Small intestine (tissue), 7 donors: ENCODE data around the gene EXOSC7. TPM values are rescaled to one million over a fixed set of nuclear protein-coding genes. Genes with fewer than 3 reads are reported as not detected.

ENCODE experiments used
- DNase-seq, 2 donors: peaks; one replicate each; pipeline versions ENCODE4 v3.0.0 to v3.0.0-alpha.2; 2013
- FAIRE-seq: peaks from 2 replicates; lab custom pipeline; 2012; peaks lifted over from hg19 to GRCh38; lab: Jason Lieb, UNC
- H3K27ac ChIP-seq, 3 donors: one replicate each; pipeline ENCODE4 v1.5.1; 2013; ENCODE audit warnings: low read length in 2 of 3, mild to moderate bottlenecking in 2 of 3, control low read depth in 1 of 3, inconsistent platforms in 1 of 3, low read depth in 1 of 3, moderate library complexity in 1 of 3
- H3K27me3 ChIP-seq, 3 donors: one replicate each; pipeline ENCODE4 v1.6.1; 2013; ENCODE audit warnings: low read length in 3 of 3, inconsistent platforms in 1 of 3; ENCODE audit not compliant: control insufficient read depth in 3 of 3, insufficient read depth in 3 of 3
- H3K36me3 ChIP-seq, 3 donors: one replicate each; pipeline ENCODE4 v1.6.1; 2013; ENCODE audit warnings: low read length in 3 of 3, inconsistent platforms in 1 of 3, low read depth in 1 of 3, mild to moderate bottlenecking in 1 of 3, moderate library complexity in 1 of 3; ENCODE audit not compliant: control insufficient read depth in 3 of 3, insufficient read depth in 2 of 3
- H3K4me1 ChIP-seq, 3 donors: one replicate each; pipeline ENCODE4 v1.6.1; 2013; ENCODE audit warnings: low read length in 2 of 3, inconsistent platforms in 1 of 3, low read depth in 1 of 3, mild to moderate bottlenecking in 1 of 3, moderate library complexity in 1 of 3; ENCODE audit not compliant: control insufficient read depth in 3 of 3, insufficient read depth in 2 of 3
- H3K4me3 ChIP-seq, 3 donors: one replicate each; pipeline ENCODE4 v1.5.1; 2013; ENCODE audit warnings: low read length in 3 of 3, control low read depth in 1 of 3, inconsistent platforms in 1 of 3, low read depth in 1 of 3, mild to moderate bottlenecking in 1 of 3, moderate library complexity in 1 of 3
- H3K9me3 ChIP-seq, 2 donors: one replicate each; pipeline ENCODE4 v1.6.1; 2013; ENCODE audit warnings: low read depth in 1 of 2, low read length in 1 of 2; ENCODE audit not compliant: control insufficient read depth in 2 of 2, insufficient read depth in 1 of 2
- WGBS, 3 donors: extraction: QIAGEN DNeasy Blood & Tissue Kit; methylation state at CpG; one replicate each; pipeline ENCODE4 v1.1.7; 2013; 5-methylcytosine and 5-hydroxymethylcytosine counted together
- polyA plus RNA-seq, 4 donors: library from polyadenylated mRNA; stranded (reverse) in 3 of 4; unstranded in 1 of 4; fragments of 200-250 nt in 3 of 4; fragments of 120-200 nt in 1 of 4; gene quantifications; one replicate each; pipeline versions ENCODE4 v1.2.1 to v1.2.3, GENCODE V29; 2013
- donor health status: healthy with polysubstance abuse.
- donor health status: control.
- donor health status: control.
- donor health status: Bipolar disorder and iron deficiency.
- donor health status: healthy.

The EXOSC7 gene
- polyA plus RNA-seq, 4 donors: 21.9 to 39.4 (median 30.4) TPM

GRCh38 chr3:45024542-45025255 is 48.7 kb downstream of the EXOSC7 start:
- DNase-seq (no peak), FAIRE-seq (no peak)
- H3K9me3 ChIP-seq: no peaks in the 10 kb centered on the region
- peaks cover 0 to under 1% (median 0%) of the 10 kb centered on the region in 3 donors for H3K36me3 ChIP-seq
- H3K27ac ChIP-seq: peak overlapping the region in 1 of 3 donors; percentile 28
- peaks cover 0 to 4% (median 0%) of the 10 kb centered on the region in 3 donors for H3K4me1 ChIP-seq
- no peak overlapping the region for H3K4me3 ChIP-seq
- 49 to 67% (median 63%) methylated on average over 6 of the region's 6 CpGs for WGBS, 3 donors
- H3K27me3 ChIP-seq: peaks cover 0 to 3% (median 0%) of the 10 kb centered on the region in 3 donors

- no peaks in the 10 kb centered on the region for H3K9me3 ChIP-seq
- peak within 1 kb of the TSS in 2 of 3 donors; percentile 20 to 56 for H3K27ac ChIP-seq
- peaks cover 0 to 2% (median 0%) of the 10 kb centered on the region in 3 donors for H3K36me3 ChIP-seq
- DNase-seq (no peak), FAIRE-seq (no peak)
- H3K4me3 ChIP-seq: peak within 1 kb of the TSS in 1 of 3 donors; percentile 11
- 42 to 50% (median 43%) methylated on average over 13 of the region's 13 CpGs for WGBS, 3 donors
- H3K4me1 ChIP-seq: peaks cover 0 to 4% (median 0%) of the 10 kb centered on the region in 3 donors
- peaks cover 0 to 3% (median 0%) of the 10 kb centered on the region in 3 donors for H3K27me3 ChIP-seq
Observed at GRCh38 chr3:45026038-45026437, 50.0 kb downstream of the EXOSC7 start, which contains the start of gene CLEC3B. Gene CLEC3B (plus strand): TSS chr3:45026303. CDS start chr3:45026363, 60 bp downstream.

GRCh38 chr3:45026957-45027356 is 50.9 kb downstream of the EXOSC7 start:
- H3K36me3 ChIP-seq: peaks cover 0 to 2% (median 0%) of the 10 kb centered on the region in 3 donors
- no peak for FAIRE-seq
- H3K27me3 ChIP-seq: peaks cover 0 to 3% (median 0%) of the 10 kb centered on the region in 3 donors
- H3K4me3 ChIP-seq: no peak overlapping the region
- H3K4me1 ChIP-seq: peaks cover 0 to 4% (median 0%) of the 10 kb centered on the region in 3 donors
- peak overlapping the region in 1 of 3 donors; percentile 56 for H3K27ac ChIP-seq
- WGBS, 3 donors: 33 to 50% (median 34%) methylated on average over 4 of the region's 4 CpGs
- peak in 1 of 2 donors; percentile 46 for DNase-seq
- H3K9me3 ChIP-seq: no peaks in the 10 kb centered on the region

- Histone ChIP-seq H3K9me3 (no peaks in the 10 kb centered on the region), H3K27me3 (peaks cover 0 to 3% (median 0%) of the 10 kb centered on the region in 3 donors), H3K27ac (peak overlapping the region in 1 of 3 donors; percentile 56), H3K4me1 (peaks cover 0 to 4% (median 0%) of the 10 kb centered on the region in 3 donors), H3K36me3 (peaks cover 0 to 2% (median 0%) of the 10 kb centered on the region in 3 donors), H3K4me3 (no peak overlapping the region)
- 78 to 91% (median 91%) methylated on average over 4 of the region's 4 CpGs for WGBS, 3 donors
- DNase-seq: no peak
- no peak for FAIRE-seq
Observed at GRCh38 chr3:45027441-45027840, 51.4 kb downstream of the EXOSC7 start.

- 83 to 92% (median 91%) methylated on average over 2 of the region's 2 CpGs for WGBS, 3 donors
- H3K27ac ChIP-seq: no peak overlapping the region
- peaks cover 0 to 4% (median 0%) of the 10 kb centered on the region in 3 donors for H3K4me1 ChIP-seq
- no peaks in the 10 kb centered on the region for H3K9me3 ChIP-seq
- FAIRE-seq (no peak), DNase-seq (no peak)
- no peak overlapping the region for H3K4me3 ChIP-seq
- peaks cover 0 to 2% (median 0%) of the 10 kb centered on the region in 3 donors for H3K36me3 ChIP-seq
- H3K27me3 ChIP-seq: peaks cover 0 to 3% (median 0%) of the 10 kb centered on the region in 3 donors
Observed at GRCh38 chr3:45029216-45029615, 53.2 kb downstream of the EXOSC7 start.

GRCh38 chr3:45029661-45030060 is 53.6 kb downstream of the EXOSC7 start:
- WGBS, 3 donors: 71 to 84% (median 75%) methylated on average over 5 of the region's 5 CpGs
- H3K9me3 ChIP-seq: no peaks in the 10 kb centered on the region
- no peak overlapping the region for H3K27ac ChIP-seq
- DNase-seq: no peak
- no peak for FAIRE-seq
- peaks cover 0 to 2% (median 0%) of the 10 kb centered on the region in 3 donors for H3K36me3 ChIP-seq
- no peak overlapping the region for H3K4me3 ChIP-seq
- peaks cover 0 to 4% (median 0%) of the 10 kb centered on the region in 3 donors for H3K27me3 ChIP-seq
- peaks cover 0 to 4% (median 1%) of the 10 kb centered on the region in 3 donors for H3K4me1 ChIP-seq

GRCh38 chr3:45031531-45031930 is 55.5 kb downstream of the EXOSC7 start:
- H3K4me3 ChIP-seq: no peak overlapping the region
- H3K27ac ChIP-seq: no peak overlapping the region
- FAIRE-seq: no peak
- H3K27me3 ChIP-seq: peaks cover 0 to 20% (median 0%) of the 10 kb centered on the region in 3 donors
- H3K36me3 ChIP-seq: peaks cover 0 to 2% (median 0%) of the 10 kb centered on the region in 3 donors
- DNase-seq: no peak
- H3K9me3 ChIP-seq: no peaks in the 10 kb centered on the region
- peaks cover 0 to 10% (median 4%) of the 10 kb centered on the region in 3 donors for H3K4me1 ChIP-seq
- WGBS, 3 donors: 74 to 86% (median 82%) methylated on average over 3 of the region's 3 CpGs

- Histone ChIP-seq H3K27me3 (peaks cover 0 to 24% (median 0%) of the 10 kb centered on the region in 3 donors), H3K9me3 (no peaks in the 10 kb centered on the region), H3K4me3 (no peak overlapping the region), H3K4me1 (peaks cover 0 to 7% (median 4%) of the 10 kb centered on the region in 3 donors), H3K36me3 (peaks cover 0 to 2% (median 0%) of the 10 kb centered on the region in 3 donors), H3K27ac (no peak overlapping the region)
- DNase-seq (no peak), FAIRE-seq (no peak)
- 90 to 100% (median 95%) methylated on average over 2 of the region's 2 CpGs for whole genome bisulfite sequencing, 3 donors
Observed at GRCh38 chr3:45032113-45032512, 56.1 kb downstream of the EXOSC7 start.
